NCI-H2171 treated with DMSO at 0.1 percent for 48 hours (cell line): ENCODE measurements around the gene ADCY6.
A peak's percentile ranks its signal among the peaks of the same experiment; 100 is the strongest.

Experiments used
- DNase-seq: peaks from one replicate; lab custom pipeline; 2025; lab: John Stamatoyannopoulos, UW

The ADCY6 gene

GRCh38 chr12:48815126-48816110 is 26.5 kb upstream of the ADCY6 start:
- DNase-seq, result peak; percentile 84

- DNase-seq, result peak; percentile 62
Measured at GRCh38 chr12:48814262-48815125, 25.6 kb upstream of the ADCY6 start.

- DNase-seq, result no peak
Measured at GRCh38 chr12:48813465-48814261, 24.8 kb upstream of the ADCY6 start.

- DNase-seq, result no peak
Measured at GRCh38 chr12:48812389-48812788, 23.5 kb upstream of the ADCY6 start.

- no peak for DNase-seq
Measured at GRCh38 chr12:48811437-48812090, 22.7 kb upstream of the ADCY6 start.

GRCh38 chr12:48810903-48811431 is 22.1 kb upstream of the ADCY6 start:
- DNase-seq, result no peak

GRCh38 chr12:48807981-48808380 is 19.1 kb upstream of the ADCY6 start:
- DNase-seq, result no peak

GRCh38 chr12:48803675-48804074 is 14.8 kb upstream of the ADCY6 start:
- DNase-seq, result no peak

- no peak for DNase-seq
Measured at GRCh38 chr12:48800971-48801370, 12.1 kb upstream of the ADCY6 start.

- DNase-seq, result no peak
Measured at GRCh38 chr12:48800457-48800856, 11.6 kb upstream of the ADCY6 start.

GRCh38 chr12:48796976-48797375 is 8.1 kb upstream of the ADCY6 start:
- DNase-seq, result no peak

- peak; percentile 66 for DNase-seq
Measured at GRCh38 chr12:48795550-48796455, 6.9 kb upstream of the ADCY6 start.

GRCh38 chr12:48794870-48795269 is 6.0 kb upstream of the ADCY6 start:
- DNase-seq, result no peak

GRCh38 chr12:48793696-48794095 is 4.8 kb upstream of the ADCY6 start:
- DNase-seq, result no peak

GRCh38 chr12:48789858-48790326 is 1.0 kb upstream of the ADCY6 start:
- DNase-seq, result no peak

- DNase-seq, result no peak
Measured at GRCh38 chr12:48788524-48788853, 400 bp downstream of the ADCY6 start.

- no peak for DNase-seq
Measured at GRCh38 chr12:48787791-48788523, 932 bp downstream of the ADCY6 start.

- DNase-seq, result no peak
Measured at GRCh38 chr12:48786591-48787544, 2.0 kb downstream of the ADCY6 start.
